Astrocyte (in vitro differentiated cells and primary cell): Measurements from ENCODE around the gene RIPK1. TPM values are rescaled to one million over a fixed set of nuclear protein-coding genes. Genes with fewer than 3 reads are reported as not detected.

Experiments
- DNase-seq: peaks from one replicate; pipeline ENCODE4 v3.0.0-alpha.2; 2010; ENCODE audit warnings: low read depth
- FAIRE-seq: peaks from 2 replicates; lab custom pipeline; 2011; peaks lifted over from hg19 to GRCh38; lab: Jason Lieb, UNC
- H2AFZ ChIP-seq: 2 replicates; pipeline ENCODE4 v1.6.0; 2012; ENCODE audit warnings: low read depth, low read length, inconsistent platforms
- H3K27ac ChIP-seq: 2 replicates; pipeline ENCODE4 v1.5.1; 2011; ENCODE audit warnings: low read depth, low read length, inconsistent platforms
- H3K27me3 ChIP-seq: 2 replicates; pipeline ENCODE4 v1.6.0; 2011; ENCODE audit warnings: low read length, inconsistent platforms; ENCODE audit not compliant: insufficient read depth
- H3K36me3 ChIP-seq: 2 replicates; pipeline ENCODE4 v1.5.1; 2011; ENCODE audit warnings: low read length, inconsistent platforms; ENCODE audit not compliant: insufficient read depth
- H3K4me1 ChIP-seq: 2 replicates; pipeline ENCODE4 v1.5.1; 2011; ENCODE audit warnings: low read length, inconsistent platforms; ENCODE audit not compliant: insufficient read depth
- H3K4me2 ChIP-seq: 2 replicates; pipeline ENCODE4 v1.6.0; 2012; ENCODE audit warnings: low read length, inconsistent platforms
- H3K4me3 ChIP-seq: 2 replicates; pipeline ENCODE4 v1.5.1; 2011; ENCODE audit warnings: low read depth, mild to moderate bottlenecking, low read length, inconsistent platforms; ENCODE audit not compliant: insufficient read depth
- H3K79me2 ChIP-seq: 2 replicates; pipeline ENCODE4 v1.6.0; 2012; ENCODE audit warnings: mild to moderate bottlenecking, low read length, inconsistent platforms; ENCODE audit not compliant: insufficient read depth
- H3K9ac ChIP-seq: 2 replicates; pipeline ENCODE4 v1.6.0; 2012; ENCODE audit warnings: mild to moderate bottlenecking, low read length, inconsistent platforms
- H3K9me3 ChIP-seq: 2 replicates; pipeline ENCODE4 v1.5.1; 2012; ENCODE audit warnings: low read depth, mild to moderate bottlenecking, low read length, inconsistent platforms; ENCODE audit not compliant: insufficient read depth
- H4K20me1 ChIP-seq: 2 replicates; pipeline ENCODE4 v1.6.0; 2012; ENCODE audit warnings: low read length, inconsistent platforms; ENCODE audit not compliant: insufficient read depth
- H3K27ac Mint-ChIP-seq: one replicate; pipeline ENCODE4 v1.8.0; 2021; ENCODE audit warnings: mild to moderate bottlenecking, mixed read lengths; ENCODE audit not compliant: unreplicated experiment
- H3K27me3 Mint-ChIP-seq: one replicate; pipeline ENCODE4 v1.8.0; 2021; ENCODE audit warnings: low read depth, mixed read lengths; ENCODE audit not compliant: unreplicated experiment
- H3K36me3 Mint-ChIP-seq: one replicate; pipeline ENCODE4 v1.8.0; 2021; ENCODE audit warnings: low read depth, mixed read lengths; ENCODE audit not compliant: unreplicated experiment
- H3K4me1 Mint-ChIP-seq: one replicate; pipeline ENCODE4 v1.8.0; 2021; ENCODE audit warnings: low read depth, mixed read lengths; ENCODE audit not compliant: unreplicated experiment
- H3K4me3 Mint-ChIP-seq: one replicate; pipeline ENCODE4 v1.8.0; 2021; ENCODE audit warnings: mild to moderate bottlenecking, moderate library complexity, mixed read lengths; ENCODE audit not compliant: unreplicated experiment
- H3K9me3 Mint-ChIP-seq: one replicate; pipeline ENCODE4 v1.8.0; 2021; ENCODE audit warnings: mild to moderate bottlenecking, mixed read lengths; ENCODE audit not compliant: unreplicated experiment
- EZH2 ChIP-seq: IDR thresholded peaks from 2 replicates; pipeline ENCODE4 v1.6.1; 2012; ENCODE audit warnings: mild to moderate bottlenecking, low read length, inconsistent platforms; ENCODE audit not compliant: insufficient read depth
- total RNA-seq: library from RNA; stranded (reverse); gene quantifications from 2 replicates; pipeline ENCODE4 v1.2.1, GENCODE V29; 2021
- TF ChIP-seq, protein P1 (sequence below): IDR thresholded peaks from 2 replicates; pipeline ENCODE4 v1.5.1; 2011; ENCODE audit warnings: low read depth, mild to moderate bottlenecking, inconsistent platforms, low read length, moderate library complexity; ENCODE audit not compliant: insufficient read depth

The RIPK1 gene
- total RNA-seq, 1 donor from 2014 or later: 21.9 TPM

DNA sequence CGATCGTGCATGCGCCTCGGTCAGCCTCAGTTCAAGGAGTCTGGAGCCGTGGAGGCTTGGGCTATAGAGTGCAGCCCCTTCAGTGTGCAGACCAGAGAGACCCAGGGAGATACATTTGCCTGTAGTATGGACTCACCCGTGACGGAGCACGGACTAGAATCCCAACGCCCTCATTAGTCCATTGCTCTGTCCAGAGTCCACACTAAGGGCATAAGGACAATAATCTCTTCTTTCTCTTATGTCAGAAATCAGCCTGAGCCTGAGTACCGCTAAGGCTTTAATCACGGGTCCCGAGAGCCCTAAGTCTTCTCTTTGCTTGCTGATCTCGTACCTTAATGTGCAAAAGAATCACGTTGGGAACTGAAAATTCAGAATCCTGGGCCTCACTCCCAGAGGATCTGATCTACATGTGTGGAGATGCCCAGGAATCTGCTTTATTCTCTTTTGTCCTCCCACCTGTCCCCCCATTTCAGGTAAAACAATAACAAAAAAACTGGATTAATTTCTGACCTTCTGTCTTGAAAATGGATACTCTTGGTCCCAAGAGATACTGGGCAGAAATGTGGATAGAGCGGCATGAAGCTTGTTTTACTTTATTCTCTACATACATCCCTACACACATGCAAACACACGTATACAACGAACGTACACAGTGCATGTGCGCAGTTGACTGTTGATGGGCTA lies 50.9 kb downstream of the RIPK1 start:
- H3K9me3 Mint-ChIP-seq: no peaks in the 10 kb centered on the region
- peak overlapping the region; percentile 98 for H2AFZ ChIP-seq
- H3K4me2 ChIP-seq: peak overlapping the region; percentile 95
- TF ChIP-seq, protein P1, sequence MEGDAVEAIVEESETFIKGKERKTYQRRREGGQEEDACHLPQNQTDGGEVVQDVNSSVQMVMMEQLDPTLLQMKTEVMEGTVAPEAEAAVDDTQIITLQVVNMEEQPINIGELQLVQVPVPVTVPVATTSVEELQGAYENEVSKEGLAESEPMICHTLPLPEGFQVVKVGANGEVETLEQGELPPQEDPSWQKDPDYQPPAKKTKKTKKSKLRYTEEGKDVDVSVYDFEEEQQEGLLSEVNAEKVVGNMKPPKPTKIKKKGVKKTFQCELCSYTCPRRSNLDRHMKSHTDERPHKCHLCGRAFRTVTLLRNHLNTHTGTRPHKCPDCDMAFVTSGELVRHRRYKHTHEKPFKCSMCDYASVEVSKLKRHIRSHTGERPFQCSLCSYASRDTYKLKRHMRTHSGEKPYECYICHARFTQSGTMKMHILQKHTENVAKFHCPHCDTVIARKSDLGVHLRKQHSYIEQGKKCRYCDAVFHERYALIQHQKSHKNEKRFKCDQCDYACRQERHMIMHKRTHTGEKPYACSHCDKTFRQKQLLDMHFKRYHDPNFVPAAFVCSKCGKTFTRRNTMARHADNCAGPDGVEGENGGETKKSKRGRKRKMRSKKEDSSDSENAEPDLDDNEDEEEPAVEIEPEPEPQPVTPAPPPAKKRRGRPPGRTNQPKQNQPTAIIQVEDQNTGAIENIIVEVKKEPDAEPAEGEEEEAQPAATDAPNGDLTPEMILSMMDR: no peak
- no peak for TF ChIP-seq EZH2
- H3K4me3 ChIP-seq: peak overlapping the region; percentile 95
- no peak for FAIRE-seq
- peaks cover 4% of the 10 kb centered on the region for H3K4me1 Mint-ChIP-seq
- no peaks in the 10 kb centered on the region for H3K27me3 ChIP-seq
- H3K9ac ChIP-seq: peak overlapping the region; percentile 93
- H3K27ac Mint-ChIP-seq: peak overlapping the region; percentile 59
- H3K36me3 Mint-ChIP-seq: no peaks in the 10 kb centered on the region
- no peaks in the 10 kb centered on the region for H3K27me3 Mint-ChIP-seq
- peak; percentile 31 for DNase-seq
- H3K4me3 Mint-ChIP-seq: peak overlapping the region; percentile 80
- peaks cover 14% of the 10 kb centered on the region for H3K4me1 ChIP-seq
- H3K36me3 ChIP-seq: no peaks in the 10 kb centered on the region
- H3K79me2 ChIP-seq: peaks cover 7% of the 10 kb centered on the region
- peak overlapping the region; percentile 95 for H3K27ac ChIP-seq
- H3K9me3 ChIP-seq: no peaks in the 10 kb centered on the region
- no peaks in the 10 kb centered on the region for H4K20me1 ChIP-seq

- H3K27ac Mint-ChIP-seq: no peak overlapping the region
Observed at GRCh38 chr6:3120765-3121089, 52.4 kb downstream of the RIPK1 start.

DNA sequence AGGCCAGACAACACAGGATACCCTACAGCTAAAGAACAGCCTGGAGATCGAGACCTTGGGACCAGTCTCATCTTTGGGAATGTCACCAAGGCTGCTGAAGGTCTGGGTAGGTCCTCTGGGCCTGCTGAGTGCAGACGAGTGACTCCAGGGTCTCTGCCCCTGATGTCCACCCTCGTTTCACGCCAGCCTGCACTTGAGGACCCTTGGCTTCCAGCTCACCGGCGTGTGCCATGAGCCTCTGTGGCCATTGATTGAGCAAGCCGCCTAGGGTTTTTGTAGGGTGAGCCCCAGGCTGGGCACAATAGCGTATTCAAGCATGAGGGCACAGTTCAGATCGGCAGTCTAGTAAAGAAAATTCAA lies 54.5 kb downstream of the RIPK1 start:
- no peak overlapping the region for H3K27ac Mint-ChIP-seq

More at GRCh38 chr6:3120765-3121089, 52.4 kb downstream of the RIPK1 start:
- H3K4me3 ChIP-seq: no peak overlapping the region
- no peak overlapping the region for H3K9ac ChIP-seq
- no peak for DNase-seq
- H4K20me1 ChIP-seq: no peaks in the 10 kb centered on the region
- no peaks in the 10 kb centered on the region for H3K36me3 Mint-ChIP-seq
- FAIRE-seq: no peak
- H3K9me3 ChIP-seq: no peaks in the 10 kb centered on the region
- H3K4me1 ChIP-seq: peaks cover 14% of the 10 kb centered on the region
- no peaks in the 10 kb centered on the region for H3K36me3 ChIP-seq
- H3K79me2 ChIP-seq: peaks cover 7% of the 10 kb centered on the region
- H3K4me1 Mint-ChIP-seq: peaks cover 4% of the 10 kb centered on the region
- no peak overlapping the region for H3K27ac ChIP-seq
- TF ChIP-seq, protein P1: no peak
- no peak for TF ChIP-seq EZH2
- H2AFZ ChIP-seq: no peak overlapping the region
- H3K4me2 ChIP-seq: no peak overlapping the region
- H3K27me3 Mint-ChIP-seq: no peaks in the 10 kb centered on the region
- no peaks in the 10 kb centered on the region for H3K27me3 ChIP-seq
- no peaks in the 10 kb centered on the region for H3K9me3 Mint-ChIP-seq
- H3K4me3 Mint-ChIP-seq: no peak overlapping the region

More for the DNA sequence above, 54.5 kb downstream of the RIPK1 start:
- FAIRE-seq (no peak), DNase-seq (no peak)
- H3K4me3 ChIP-seq: no peak overlapping the region
- Mint-ChIP-seq H3K4me1 (no peaks in the 10 kb centered on the region), H3K9me3 (no peaks in the 10 kb centered on the region), H3K36me3 (no peaks in the 10 kb centered on the region), H3K27me3 (no peaks in the 10 kb centered on the region), H3K4me3 (peak overlapping the region; percentile 13)
- H3K27ac ChIP-seq: no peak overlapping the region
- H3K4me1 ChIP-seq: peaks cover 11% of the 10 kb centered on the region
- H3K9me3 ChIP-seq: no peaks in the 10 kb centered on the region
- H3K36me3 ChIP-seq: no peaks in the 10 kb centered on the region
- H3K27me3 ChIP-seq: no peaks in the 10 kb centered on the region
- H3K4me2 ChIP-seq: no peak overlapping the region
- no peaks in the 10 kb centered on the region for H4K20me1 ChIP-seq
- no peak overlapping the region for H3K9ac ChIP-seq
- TF ChIP-seq, protein P1: no peak
- TF ChIP-seq EZH2: no peak
- H2AFZ ChIP-seq: no peak overlapping the region
- H3K79me2 ChIP-seq: peaks cover 7% of the 10 kb centered on the region
